SW 1271 (cell line): Measurements from ENCODE around the gene URI1.
A peak's percentile ranks its signal among the peaks of the same experiment; 100 is the strongest.
"Not testable (repeated sequence)": the region's sequence is repeated elsewhere in the genome, so short reads cannot be mapped to it uniquely, and the experiment has no call there.

ENCODE experiments used
- DNase-seq, 2 experiments: peaks; one replicate each; lab custom pipeline; 2025; lab: John Stamatoyannopoulos, UW

URI1 gene

GRCh38 chr19:29942404-29943261 lies 594 bp downstream of the URI1 start:
- peak in 1 of 2 experiments; percentile 45 for DNase-seq

GRCh38 chr19:29943615-29944014 lies 1.6 kb downstream of the URI1 start:
- DNase-seq, result no peak

GRCh38 chr19:29944390-29945012 lies 2.5 kb downstream of the URI1 start:
- no peak for DNase-seq

- no peak for DNase-seq
Measured at GRCh38 chr19:29945017-29945416, 3.0 kb downstream of the URI1 start.

GRCh38 chr19:29945433-29945832 lies 3.4 kb downstream of the URI1 start:
- DNase-seq, result no peak

- DNase-seq, result no peak
Measured at GRCh38 chr19:29946645-29947044, 4.6 kb downstream of the URI1 start.

GRCh38 chr19:29947871-29948270 lies 5.8 kb downstream of the URI1 start:
- no peak for DNase-seq

- not testable (repeated sequence) for DNase-seq
Measured at GRCh38 chr19:29948759-29949470, 6.9 kb downstream of the URI1 start.

- DNase-seq, result no peak
Measured at GRCh38 chr19:29952177-29952576, 10.1 kb downstream of the URI1 start.

GRCh38 chr19:29952646-29953045 lies 10.6 kb downstream of the URI1 start:
- DNase-seq, result no peak

GRCh38 chr19:29953352-29954247 lies 11.6 kb downstream of the URI1 start:
- DNase-seq, result no peak

GRCh38 chr19:29956855-29957254 lies 14.8 kb downstream of the URI1 start:
- no peak for DNase-seq

GRCh38 chr19:29961311-29961710 lies 19.3 kb downstream of the URI1 start:
- DNase-seq, result no peak

GRCh38 chr19:29962793-29963192 lies 20.8 kb downstream of the URI1 start:
- DNase-seq, result no peak

GRCh38 chr19:29963576-29963975 lies 21.5 kb downstream of the URI1 start:
- DNase-seq, result no peak

GRCh38 chr19:29964171-29964570 lies 22.1 kb downstream of the URI1 start:
- no peak for DNase-seq

- DNase-seq, result no peak
Measured at GRCh38 chr19:29965492-29965891, 23.5 kb downstream of the URI1 start.

GRCh38 chr19:29966142-29966541 lies 24.1 kb downstream of the URI1 start:
- not testable (repeated sequence) for DNase-seq

GRCh38 chr19:29966588-29967249 lies 24.7 kb downstream of the URI1 start:
- peak in 1 of 2 experiments; percentile 40 for DNase-seq

GRCh38 chr19:29967623-29968022 lies 25.6 kb downstream of the URI1 start:
- DNase-seq, result no peak

GRCh38 chr19:29969891-29970290 lies 27.9 kb downstream of the URI1 start:
- DNase-seq, result no peak
